Caco-2 (cell line): ENCODE results near the gene NRCAM. TPM values are rescaled to one million over a fixed set of nuclear protein-coding genes. Genes with fewer than 3 reads are reported as not detected.
A peak's percentile ranks its signal among the peaks of the same experiment; 100 is the strongest.

Experiments
- BruUV-seq: library from RNA; stranded (reverse); fragments of 400-500 nt; replicated peaks from 2 replicates; lab custom pipeline; 2021; lab: Mats Ljungman, UMichigan
- CTCF ChIA-PET: fragments of 300-600 bp; sonication (Branson Sonifier 250); formaldehyde crosslinking; loops from one replicate; lab custom pipeline; 2022; ENCODE audit warnings: antibody characterized with exemption; lab: Charles Lee
- POLR2A ChIA-PET: fragments of 300-600 bp; sonication (Branson Sonifier 250); formaldehyde crosslinking; loops from one replicate; lab custom pipeline; 2022; ENCODE audit warnings: antibody characterized with exemption; lab: Charles Lee
- DNase-seq, 2 experiments: peaks; one replicate each; pipeline versions ENCODE4 v3.0.0 to v3.0.0-alpha.2; 2020 to 2022
- H3K27me3 ChIP-seq: replicated peaks from 2 replicates; pipeline ENCODE4 v1.6.0; 2011; ENCODE audit warnings: low read length; ENCODE audit not compliant: control insufficient read depth, insufficient read depth
- H3K36me3 ChIP-seq: 2 replicates; pipeline ENCODE4 v1.5.1; 2011; ENCODE audit warnings: low read length; ENCODE audit not compliant: control insufficient read depth, insufficient read depth
- H3K4me1 ChIP-seq: fragments of 250-450 bp; sonication (Bioruptor Pico); 2 replicates; pipeline ENCODE4 v1.5.1; 2020; ENCODE audit warnings: mild to moderate bottlenecking
- H3K4me3 ChIP-seq: 2 replicates; pipeline ENCODE4 v1.5.1; 2011; ENCODE audit warnings: low read depth, mild to moderate bottlenecking, control low read depth, low read length
- H3K9me3 ChIP-seq: fragments of 250-450 bp; sonication (Bioruptor Pico); 2 replicates; pipeline ENCODE4 v1.5.1; 2020; ENCODE audit warnings: mild to moderate bottlenecking, moderate library complexity
- H3K27ac Mint-ChIP-seq: one replicate; pipeline ENCODE4 v1.8.0; 2022; ENCODE audit warnings: mixed read lengths; ENCODE audit not compliant: unreplicated experiment
- H3K27me3 Mint-ChIP-seq: one replicate; pipeline ENCODE4 v1.8.0; 2022; ENCODE audit warnings: mixed read lengths; ENCODE audit not compliant: insufficient read depth, unreplicated experiment
- H3K36me3 Mint-ChIP-seq: one replicate; pipeline ENCODE4 v1.8.0; 2022; ENCODE audit warnings: mild to moderate bottlenecking, mixed read lengths; ENCODE audit not compliant: insufficient read depth, unreplicated experiment
- H3K4me1 Mint-ChIP-seq: one replicate; pipeline ENCODE4 v1.8.0; 2022; ENCODE audit warnings: low read depth, mixed read lengths; ENCODE audit not compliant: unreplicated experiment
- H3K4me3 Mint-ChIP-seq: one replicate; pipeline ENCODE4 v1.8.0; 2022; ENCODE audit warnings: mild to moderate bottlenecking, moderate library complexity, mixed read lengths; ENCODE audit not compliant: unreplicated experiment
- H3K9me3 Mint-ChIP-seq: one replicate; pipeline ENCODE4 v1.8.0; 2022; ENCODE audit warnings: mixed read lengths; ENCODE audit not compliant: unreplicated experiment
- CTCF ChIP-seq, 2 experiments: fragments of 200-600 bp in 1 of 2; IDR thresholded peaks; 1 replicate in 1 of 2; 2 replicates in 1 of 2; pipeline versions ENCODE4 v1.5.1 to v1.8.0; 2011 to 2022; ENCODE audit warnings: antibody characterized with exemption in 1 of 2, control low read depth in 1 of 2, inconsistent platforms in 1 of 2, low read depth in 1 of 2, low read length in 1 of 2, mild to moderate bottlenecking in 1 of 2, moderate library complexity in 1 of 2; ENCODE audit not compliant: insufficient read depth in 1 of 2, severe bottlenecking in 1 of 2, unreplicated experiment in 1 of 2
- intact Hi-C: fragments of 100-400 bp; cut with micrococcal nuclease; formaldehyde crosslinking; loops from one replicate; pipeline ENCODE4 v1.10.0; 2022; ENCODE audit not compliant: unreplicated experiment
- total RNA-seq: library from RNA; stranded (reverse); gene quantifications from 2 replicates; pipeline ENCODE4 v1.2.3, GENCODE V29; 2022

Gene NRCAM
- total RNA-seq, 1 experiment from 2014 or later, result 96.2 TPM

- H3K36me3 ChIP-seq, result no peaks in the 10 kb centered on the region; the same call in 1 of the 2 replicates
- no peak overlapping the region for H3K4me3 ChIP-seq
- intact Hi-C loops, result no loop called here
- H3K27me3 ChIP-seq, result no peaks in the 10 kb centered on the region
- Mint-ChIP-seq H3K4me3 (no peak overlapping the region), H3K27ac (no peak overlapping the region), H3K4me1 (peaks cover 15% of the 10 kb centered on the region), H3K36me3 (peaks cover 13% of the 10 kb centered on the region), H3K9me3 (peaks cover 9% of the 10 kb centered on the region), H3K27me3 (no peaks in the 10 kb centered on the region)
- no peak for TF ChIP-seq CTCF (IDR thresholded peaks at IDR 0.05; ENCODE audit: insufficient read depth in 1 of 2, low read depth in 1 of 2, low read length in 1 of 2, severe bottlenecking in 1 of 2, unreplicated experiment in 1 of 2)
- H3K4me1 ChIP-seq, result no peaks in the 10 kb centered on the region
- BruUV-seq, result no TSS peak
- CTCF ChIA-PET, result no interaction called here
- no peaks in the 10 kb centered on the region for H3K9me3 ChIP-seq
- POLR2A ChIA-PET, result no interaction called here
- no peak for DNase-seq
Observed at GRCh38 chr7:108166687-108167086, 289.5 kb downstream of the NRCAM start.

- intact Hi-C loops, result no loop called here
- Mint-ChIP-seq H3K4me1 (peaks cover 6% of the 10 kb centered on the region), H3K36me3 (peaks cover 5% of the 10 kb centered on the region), H3K27ac (no peak overlapping the region), H3K4me3 (no peak overlapping the region), H3K9me3 (peaks cover 9% of the 10 kb centered on the region), H3K27me3 (no peaks in the 10 kb centered on the region)
- Histone ChIP-seq H3K4me3 (no peak overlapping the region), H3K36me3 (no peaks in the 10 kb centered on the region; the same call in 1 of the 2 replicates), H3K4me1 (no peaks in the 10 kb centered on the region), H3K27me3 (no peaks in the 10 kb centered on the region), H3K9me3 (no peaks in the 10 kb centered on the region)
- BruUV-seq, result no TSS peak
- no peak for DNase-seq
- ChIA-PET POLR2A (no interaction called here), CTCF (no interaction called here)
- TF ChIP-seq CTCF (IDR thresholded peaks at IDR 0.05; ENCODE audit: insufficient read depth in 1 of 2, low read depth in 1 of 2, low read length in 1 of 2, severe bottlenecking in 1 of 2, unreplicated experiment in 1 of 2), result no peak
Observed at GRCh38 chr7:108165723-108166122, 290.5 kb downstream of the NRCAM start.

GRCh38 chr7:108164946-108165345 lies 291.3 kb downstream of the NRCAM start:
- Mint-ChIP-seq H3K9me3 (peaks cover 9% of the 10 kb centered on the region), H3K27me3 (no peaks in the 10 kb centered on the region), H3K27ac (no peak overlapping the region), H3K4me1 (peaks cover 6% of the 10 kb centered on the region), H3K36me3 (peaks cover 5% of the 10 kb centered on the region), H3K4me3 (no peak overlapping the region)
- H3K4me1 ChIP-seq, result no peaks in the 10 kb centered on the region
- TF ChIP-seq CTCF (IDR thresholded peaks at IDR 0.05; ENCODE audit: insufficient read depth in 1 of 2, low read depth in 1 of 2, low read length in 1 of 2, severe bottlenecking in 1 of 2, unreplicated experiment in 1 of 2), result no peak
- no peaks in the 10 kb centered on the region; the same call in 1 of the 2 replicates for H3K36me3 ChIP-seq
- ChIA-PET POLR2A (no interaction called here), CTCF (no interaction called here)
- no peak overlapping the region for H3K4me3 ChIP-seq
- intact Hi-C loops, result no loop called here
- H3K9me3 ChIP-seq, result no peaks in the 10 kb centered on the region
- no TSS peak for BruUV-seq
- DNase-seq, result peak in 1 of 2 experiments; percentile 13
- H3K27me3 ChIP-seq, result no peaks in the 10 kb centered on the region
